ENCODE data around the gene FHDC1.

DNA sequence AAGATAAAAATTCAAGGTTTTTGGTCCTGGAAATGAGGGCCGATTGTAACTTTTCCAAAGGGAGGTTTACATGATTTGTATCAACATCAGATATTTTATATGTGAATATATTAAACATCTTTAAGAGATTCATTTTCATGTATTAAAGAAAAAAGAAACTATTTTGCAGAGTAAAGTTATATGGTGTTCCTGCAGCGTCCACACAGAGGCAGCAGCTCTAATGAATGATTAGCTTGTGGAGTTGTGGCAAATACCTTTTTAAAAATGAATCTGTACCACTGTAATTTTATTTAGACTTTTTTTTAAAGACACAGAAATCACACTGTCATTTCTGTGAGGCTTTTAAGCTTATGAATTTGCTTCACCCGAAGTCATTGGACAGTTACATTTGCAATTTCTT lies 25.6 kb upstream of the FHDC1 start:
- TF ChIP-seq, protein P1, sequence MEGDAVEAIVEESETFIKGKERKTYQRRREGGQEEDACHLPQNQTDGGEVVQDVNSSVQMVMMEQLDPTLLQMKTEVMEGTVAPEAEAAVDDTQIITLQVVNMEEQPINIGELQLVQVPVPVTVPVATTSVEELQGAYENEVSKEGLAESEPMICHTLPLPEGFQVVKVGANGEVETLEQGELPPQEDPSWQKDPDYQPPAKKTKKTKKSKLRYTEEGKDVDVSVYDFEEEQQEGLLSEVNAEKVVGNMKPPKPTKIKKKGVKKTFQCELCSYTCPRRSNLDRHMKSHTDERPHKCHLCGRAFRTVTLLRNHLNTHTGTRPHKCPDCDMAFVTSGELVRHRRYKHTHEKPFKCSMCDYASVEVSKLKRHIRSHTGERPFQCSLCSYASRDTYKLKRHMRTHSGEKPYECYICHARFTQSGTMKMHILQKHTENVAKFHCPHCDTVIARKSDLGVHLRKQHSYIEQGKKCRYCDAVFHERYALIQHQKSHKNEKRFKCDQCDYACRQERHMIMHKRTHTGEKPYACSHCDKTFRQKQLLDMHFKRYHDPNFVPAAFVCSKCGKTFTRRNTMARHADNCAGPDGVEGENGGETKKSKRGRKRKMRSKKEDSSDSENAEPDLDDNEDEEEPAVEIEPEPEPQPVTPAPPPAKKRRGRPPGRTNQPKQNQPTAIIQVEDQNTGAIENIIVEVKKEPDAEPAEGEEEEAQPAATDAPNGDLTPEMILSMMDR (IDR thresholded peaks at IDR 0.05) = no peak
- TF ChIP-seq POLR2A (IDR thresholded peaks at IDR 0.05) = no peak
